HG03060 (cell line): ENCODE data around the gene ADCY1.

ENCODE experiments used
- ATAC-seq: cut with Tn5 transposase; IDR thresholded peaks from one replicate; pipeline ENCODE4 v1.9.1; 2021; ENCODE audit warnings: low read depth, moderate number of reproducible peaks; ENCODE audit not compliant: unreplicated experiment

Gene ADCY1

DNA sequence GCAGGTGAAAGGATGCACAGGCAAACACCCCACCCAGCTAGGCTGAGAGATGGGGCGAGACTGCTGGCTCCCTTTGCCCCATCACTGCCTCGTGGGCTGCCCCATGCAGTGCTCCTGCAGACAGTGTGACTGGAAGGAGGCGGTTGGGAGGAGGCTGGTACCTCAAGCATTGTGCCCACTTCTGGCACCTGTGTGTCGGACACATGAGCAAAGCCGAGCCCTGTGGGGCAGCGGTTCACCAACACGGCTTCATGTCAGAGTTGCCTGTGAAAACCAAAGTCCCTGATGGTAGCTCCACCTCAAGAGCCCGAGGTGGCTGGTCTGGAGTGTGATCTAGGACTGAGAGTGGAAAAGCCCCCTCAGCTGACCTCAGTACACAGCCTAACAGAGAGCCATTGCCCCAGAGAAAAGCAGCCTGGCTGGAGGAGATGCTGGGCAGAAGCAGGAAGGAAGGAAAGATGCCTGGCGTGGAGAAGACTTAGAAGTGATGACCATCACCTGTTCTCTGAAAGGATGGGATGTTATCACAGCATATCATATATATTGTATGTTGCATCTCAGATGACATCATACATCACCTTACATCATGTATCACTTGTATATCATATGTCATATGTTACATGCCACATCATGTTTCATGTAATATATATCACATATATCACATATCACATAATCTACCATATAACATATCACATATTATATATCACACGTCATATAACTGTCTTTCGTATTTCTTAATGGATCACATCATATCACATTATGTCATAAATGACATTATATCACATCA lies 75.6 kb downstream of the ADCY1 start:
- no peak for ATAC-seq

DNA sequence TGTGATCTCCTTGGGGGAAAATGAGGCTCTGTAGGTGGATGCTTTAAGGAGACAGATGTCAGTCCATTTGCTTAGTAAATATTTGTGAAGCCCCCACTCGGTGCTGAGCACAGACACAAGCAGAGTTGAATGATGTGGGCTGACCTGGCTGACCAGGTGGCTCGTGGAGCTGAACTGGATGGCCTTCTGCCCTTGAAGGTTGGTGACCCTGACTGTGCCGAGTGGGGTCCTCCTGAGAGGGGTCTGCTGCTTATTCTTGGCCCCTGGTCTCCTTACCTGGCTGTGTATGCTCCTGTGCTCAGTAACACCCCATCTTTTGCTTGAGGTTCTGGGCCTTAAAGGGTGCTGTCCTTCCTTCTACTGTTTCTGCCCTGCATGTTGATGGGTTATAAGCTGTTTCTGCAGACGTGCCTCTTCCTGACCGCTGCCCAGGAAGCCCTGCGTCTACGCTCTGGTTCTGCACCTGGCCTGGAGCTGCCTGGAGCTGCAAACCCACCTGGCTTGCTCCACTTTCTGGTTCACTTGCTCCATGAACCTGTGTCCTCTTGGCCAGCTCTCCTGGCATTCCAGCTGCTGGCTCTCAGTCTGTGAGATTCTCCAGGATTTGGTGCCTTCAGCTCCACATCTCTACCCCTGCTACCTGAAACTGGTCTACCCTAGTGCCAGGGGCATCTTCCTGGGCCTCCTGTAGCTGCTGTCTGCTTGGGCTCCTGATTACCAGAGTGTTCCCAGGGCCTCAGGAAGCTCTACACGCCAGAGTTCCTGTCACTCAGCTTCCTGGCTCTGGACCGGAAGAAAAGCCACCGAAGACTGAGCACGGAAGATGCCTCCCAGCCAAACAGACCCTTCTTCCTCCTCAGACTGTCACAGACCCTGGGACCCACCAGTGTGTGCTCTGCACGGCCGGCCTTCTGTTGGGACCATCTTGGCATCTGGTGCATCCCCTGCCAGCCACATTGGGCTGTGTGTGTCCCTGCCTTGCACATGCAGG lies 76.5 kb downstream of the ADCY1 start:
- no peak for ATAC-seq

DNA sequence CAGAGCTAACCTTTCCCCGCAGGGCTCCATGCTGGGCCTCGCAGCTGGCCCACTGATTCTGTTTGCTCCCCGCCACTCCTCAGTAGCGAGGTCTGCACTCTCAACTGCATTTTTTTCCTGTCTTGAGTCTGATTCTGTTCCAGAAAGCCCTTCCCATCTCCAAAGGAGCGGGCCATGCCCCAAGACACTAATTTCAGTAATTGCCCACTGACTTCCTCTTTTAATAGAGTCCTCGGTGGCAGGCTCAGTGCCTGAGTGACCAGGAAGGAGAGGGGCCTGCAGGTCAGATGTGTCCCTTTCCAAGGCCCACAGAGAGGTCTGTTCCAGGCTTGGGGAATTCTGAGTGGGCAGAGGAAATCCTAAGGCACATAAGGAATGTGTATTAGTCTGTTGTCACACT lies 77.4 kb downstream of the ADCY1 start:
- no peak for ATAC-seq

DNA sequence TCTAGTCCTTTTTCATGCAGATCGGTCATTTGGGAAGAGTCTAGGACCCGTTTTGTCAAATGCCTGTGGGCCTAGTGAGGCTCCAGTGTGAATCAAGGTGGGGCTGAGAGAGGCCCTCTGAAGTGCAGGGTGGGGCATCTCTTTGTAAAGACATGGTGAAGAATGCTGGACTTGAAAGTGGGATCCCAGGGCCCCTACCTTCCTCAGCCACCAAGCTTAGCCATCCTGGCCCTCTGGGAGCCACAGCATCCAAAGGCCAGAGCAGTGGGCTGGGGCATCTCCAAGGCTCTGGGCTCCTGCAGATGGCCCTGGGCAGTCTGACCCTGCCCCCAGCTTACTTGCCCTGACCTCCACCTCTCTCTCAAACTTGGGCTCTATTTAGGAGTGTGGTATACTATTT lies 78.5 kb downstream of the ADCY1 start:
- ATAC-seq: no peak

DNA sequence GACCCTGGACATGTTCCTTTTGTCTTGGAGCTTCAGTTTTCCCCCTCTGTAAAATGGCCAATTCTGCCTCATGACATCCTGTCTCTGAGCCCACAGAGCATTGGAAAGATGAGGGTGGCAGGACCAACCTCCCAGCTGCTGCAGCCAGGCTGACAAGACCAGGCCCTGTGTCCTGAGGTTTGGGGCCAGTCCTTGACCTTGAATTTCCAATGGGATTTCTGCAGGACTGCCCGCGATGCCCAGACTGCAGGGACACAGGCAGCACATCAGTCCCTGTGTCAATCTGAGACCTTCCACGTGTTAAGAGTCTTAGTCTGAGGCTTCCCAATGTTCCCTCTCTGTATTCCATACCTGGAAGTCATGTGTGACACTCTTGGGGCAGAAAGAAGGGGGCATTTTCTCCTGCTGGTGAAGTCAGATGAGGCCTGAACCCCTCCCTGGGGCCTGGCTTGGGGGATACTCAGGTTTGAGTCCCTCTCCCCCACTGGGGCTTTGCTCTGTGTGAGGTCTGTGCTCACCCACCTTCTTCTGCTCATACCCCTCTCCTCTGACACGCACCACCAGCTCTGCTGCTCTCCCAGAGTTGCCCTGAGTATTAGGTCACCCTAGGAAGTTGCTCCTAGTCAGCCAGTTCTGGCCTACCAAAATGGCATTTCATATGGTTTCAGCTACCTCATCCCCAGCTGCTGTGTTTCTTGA lies 79.2 kb downstream of the ADCY1 start:
- ATAC-seq: no peak

DNA sequence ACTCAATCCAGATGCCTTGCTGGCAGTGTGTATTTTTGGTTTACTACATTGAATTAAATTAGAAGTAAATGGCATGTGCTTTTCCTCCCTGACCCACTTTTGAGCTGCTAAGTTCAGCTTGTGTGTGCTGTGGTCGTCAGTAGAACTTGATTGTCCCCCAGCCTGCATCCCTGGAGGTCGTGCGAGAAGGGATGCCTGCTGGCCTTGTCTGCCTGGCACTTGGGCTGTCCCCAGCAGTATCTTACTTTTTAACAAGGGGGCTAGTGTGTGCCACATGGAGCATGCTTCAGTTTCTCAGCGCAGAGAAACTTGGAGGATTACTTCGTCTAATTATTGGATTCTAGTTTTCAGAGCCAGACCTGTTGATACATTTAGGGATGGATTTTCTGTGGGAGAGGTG lies 80.2 kb downstream of the ADCY1 start:
- no peak for ATAC-seq

DNA sequence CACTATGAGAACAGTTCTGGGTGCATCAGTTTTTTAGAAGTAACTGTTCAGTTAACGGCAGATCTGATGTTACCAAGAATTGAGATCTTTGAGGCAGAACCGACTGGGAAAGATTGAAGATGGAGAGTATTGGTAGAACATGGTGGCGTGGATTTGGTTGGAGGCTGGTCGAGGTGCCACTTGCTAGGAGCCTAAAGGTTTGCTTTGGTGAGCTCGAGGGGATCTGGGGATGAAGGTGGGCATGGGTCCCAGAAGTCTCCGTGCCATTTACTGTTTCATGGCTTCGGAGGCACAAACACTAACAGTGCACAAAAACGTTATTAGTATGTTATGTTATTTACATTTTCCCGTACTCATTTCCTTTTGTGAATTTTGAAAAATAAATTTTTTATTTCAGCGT lies 81.4 kb downstream of the ADCY1 start:
- no peak for ATAC-seq

DNA sequence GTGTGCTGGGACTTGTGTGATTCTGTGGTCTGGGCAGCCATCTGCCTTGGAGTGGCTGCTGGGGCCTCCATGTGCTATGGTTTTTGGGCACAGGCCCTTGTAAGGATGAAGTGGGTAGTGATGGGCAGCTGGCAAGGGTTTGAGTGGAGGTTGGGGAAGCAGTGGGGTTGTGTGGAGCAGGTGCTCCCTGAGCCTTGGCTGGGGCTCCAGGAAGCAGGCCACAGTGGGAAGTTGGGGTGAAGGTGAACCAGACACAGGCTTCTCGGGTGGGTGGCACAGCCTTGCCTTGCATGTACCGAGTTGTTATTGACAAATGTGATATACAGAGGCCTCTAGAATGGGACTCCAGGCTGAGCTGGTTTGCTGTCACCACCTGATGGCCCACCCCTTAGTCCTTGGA lies 82.3 kb downstream of the ADCY1 start:
- ATAC-seq: no peak

DNA sequence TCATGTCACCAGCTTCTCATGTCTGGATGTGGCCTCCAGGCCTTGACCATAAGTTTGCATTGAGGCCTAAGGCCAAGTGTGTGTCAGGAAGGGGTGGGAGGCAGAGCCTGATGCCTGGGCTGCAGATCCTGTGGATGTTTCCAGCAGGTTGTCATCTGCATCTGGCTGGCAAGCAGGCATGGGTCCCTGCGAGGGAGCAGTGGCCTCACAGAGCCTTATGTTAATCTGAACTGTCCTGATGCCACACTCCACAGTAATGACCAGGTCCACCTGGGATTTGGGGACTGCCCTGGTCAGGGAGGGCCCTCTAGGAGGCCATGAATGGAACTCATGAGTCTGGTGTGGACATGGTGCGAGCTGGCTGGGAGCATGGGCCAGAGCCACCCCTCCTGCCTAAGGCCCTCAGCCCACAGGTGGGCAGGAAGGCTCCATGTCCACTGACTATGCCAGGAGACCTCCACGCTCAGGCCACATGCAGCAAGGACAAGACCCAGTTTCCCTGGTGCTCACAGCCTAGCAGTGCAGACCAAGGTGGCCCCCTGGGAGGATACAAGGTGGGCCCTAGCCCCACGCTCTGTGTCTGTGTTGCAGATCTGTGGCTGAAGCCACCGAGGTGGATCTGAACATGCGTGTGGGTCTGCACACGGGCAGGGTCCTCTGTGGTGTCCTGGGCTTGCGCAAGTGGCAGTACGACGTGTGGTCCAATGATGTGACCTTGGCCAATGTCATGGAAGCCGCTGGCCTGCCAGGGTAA lies 83.1 kb downstream of the ADCY1 start:
- ATAC-seq: no peak

DNA sequence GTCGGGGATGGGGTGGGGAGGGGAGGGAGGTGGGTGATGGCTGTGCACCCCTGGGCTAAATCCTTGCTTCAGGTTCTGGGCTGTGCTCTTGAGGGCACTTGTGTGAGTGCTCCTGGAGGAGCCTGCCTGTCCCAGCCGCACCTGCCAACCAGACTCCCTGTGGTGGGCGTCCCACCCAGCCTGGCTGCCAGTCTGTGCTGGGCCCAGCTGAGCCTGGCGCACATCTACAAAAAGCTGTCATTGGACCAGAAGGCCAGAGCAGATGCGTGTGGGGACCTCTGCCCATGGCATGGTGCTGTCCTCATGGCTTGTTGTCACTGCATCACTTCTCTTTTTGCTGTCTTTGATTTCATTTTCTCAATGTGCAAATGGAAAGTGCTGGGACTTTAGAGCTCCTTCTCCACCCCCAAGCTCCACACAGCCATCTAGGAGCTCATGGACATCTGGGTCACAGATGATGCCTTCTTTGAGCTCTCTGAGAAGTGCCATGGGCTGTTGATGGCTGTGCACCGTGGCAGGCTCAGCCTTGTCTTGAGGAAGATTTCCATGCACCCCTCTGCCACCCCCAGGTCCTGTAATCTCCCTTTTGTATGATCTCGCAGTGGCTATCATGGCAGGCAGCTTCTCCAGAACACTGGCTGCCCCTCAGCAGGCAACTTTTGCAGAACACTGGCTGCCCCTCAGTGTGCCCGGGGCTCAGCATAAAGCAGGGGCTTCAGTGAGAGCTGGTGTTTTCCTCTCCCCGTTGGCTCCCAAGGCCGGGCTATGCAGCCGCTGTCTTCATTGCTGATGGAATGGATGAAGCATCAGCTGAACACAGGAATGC lies 83.9 kb downstream of the ADCY1 start:
- no peak for ATAC-seq

DNA sequence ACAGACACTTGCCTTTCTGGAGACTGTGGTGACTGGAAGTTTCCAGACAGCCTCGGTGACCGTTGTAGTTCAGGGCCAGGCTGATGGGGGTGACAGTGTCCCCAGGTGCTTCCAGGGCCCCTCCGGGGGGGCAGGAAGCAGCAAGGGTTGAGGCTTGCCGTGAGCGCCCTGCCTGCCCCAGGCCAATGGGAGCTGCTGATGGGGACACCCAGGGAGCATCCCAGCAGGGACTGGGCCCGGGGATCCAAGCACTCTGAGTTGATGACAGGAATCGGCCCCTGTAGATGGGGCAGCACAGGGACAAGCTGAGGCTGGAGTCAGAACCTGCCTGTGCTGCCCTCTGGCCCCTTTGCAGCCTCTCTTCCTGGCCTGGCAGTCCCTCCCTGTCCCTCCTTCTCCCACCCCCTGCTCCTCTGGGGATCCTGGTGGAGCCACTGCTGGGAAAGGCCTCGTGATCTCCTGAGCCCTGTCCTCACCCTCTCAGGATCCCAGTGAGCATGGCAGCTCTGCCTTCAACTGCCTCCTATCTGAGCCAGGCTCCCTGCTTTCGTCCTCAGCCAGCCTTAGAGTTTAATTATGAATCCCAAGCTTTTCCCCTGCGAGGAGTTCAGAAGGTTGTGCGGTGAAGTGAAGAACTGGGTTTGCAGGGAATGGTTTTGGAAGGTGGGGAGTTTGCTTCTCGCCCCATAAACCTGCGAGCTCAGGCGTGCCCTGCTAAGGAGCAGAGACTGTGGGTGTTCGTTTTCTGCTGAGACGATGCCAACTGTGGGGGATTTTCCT lies 84.7 kb downstream of the ADCY1 start:
- no peak for ATAC-seq

DNA sequence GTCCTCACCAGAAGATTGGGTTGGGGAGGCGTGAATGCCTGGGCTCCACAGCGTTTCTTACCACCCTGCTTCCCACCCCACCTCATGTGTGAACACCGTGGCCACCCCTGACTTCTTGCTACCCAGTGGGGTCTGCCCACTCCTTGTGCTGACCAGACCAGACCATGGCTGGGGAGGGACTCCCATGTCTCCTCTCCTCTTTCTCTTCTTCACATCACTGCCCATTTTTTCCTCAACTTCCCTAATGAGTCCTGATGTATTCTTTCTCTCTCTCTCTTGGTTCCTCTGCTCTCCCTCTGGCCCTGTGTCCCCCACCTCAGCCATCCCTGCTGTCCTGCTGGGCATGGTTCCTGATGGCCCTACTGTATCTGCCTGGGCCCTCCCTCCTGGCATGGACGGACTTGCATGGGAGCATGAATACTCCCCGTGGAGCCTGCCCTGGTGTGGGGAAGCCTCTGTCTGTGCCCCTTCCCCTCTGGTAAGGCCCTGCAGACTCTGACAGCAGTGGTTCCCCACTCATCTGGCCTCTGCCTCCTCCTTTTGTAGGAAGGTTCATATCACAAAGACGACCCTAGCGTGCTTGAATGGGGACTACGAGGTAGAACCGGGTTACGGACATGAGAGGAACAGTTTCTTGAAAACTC lies 85.5 kb downstream of the ADCY1 start:
- ATAC-seq: no peak

DNA sequence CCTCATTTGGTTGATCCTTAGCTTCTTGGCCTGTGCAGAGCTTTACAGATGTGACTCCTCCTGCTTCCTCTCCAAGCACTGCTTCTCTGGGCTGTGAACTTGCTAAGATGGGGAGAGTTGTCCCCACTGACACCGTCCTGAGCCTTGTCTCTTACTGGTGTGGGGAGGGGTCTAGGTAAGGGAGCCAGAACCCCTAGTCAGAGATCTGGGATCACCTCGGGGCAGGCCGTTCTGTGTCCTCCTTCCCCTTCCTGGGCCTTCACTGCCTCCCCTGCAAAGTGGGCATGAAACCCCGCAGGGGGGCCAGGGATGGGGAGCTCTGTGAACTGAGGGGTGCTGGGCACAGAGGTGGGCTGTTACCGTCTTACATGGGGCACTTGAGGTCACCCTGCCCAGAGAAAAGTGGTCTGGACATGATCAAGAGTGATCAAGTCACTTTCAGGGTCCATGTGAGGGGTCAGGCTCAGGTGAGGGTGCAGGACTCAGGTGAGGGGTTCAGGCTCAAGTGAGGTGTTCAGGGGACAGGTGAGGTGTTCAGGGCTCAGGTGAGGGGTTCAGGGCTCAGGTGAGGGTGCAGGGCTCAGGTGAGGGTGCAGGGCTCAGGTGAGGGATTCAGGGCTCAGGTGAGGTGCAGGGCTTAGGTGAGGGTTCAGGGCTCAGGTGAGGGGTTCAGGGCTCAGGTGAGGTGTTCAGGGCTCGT lies 86.2 kb downstream of the ADCY1 start:
- ATAC-seq: no peak

DNA sequence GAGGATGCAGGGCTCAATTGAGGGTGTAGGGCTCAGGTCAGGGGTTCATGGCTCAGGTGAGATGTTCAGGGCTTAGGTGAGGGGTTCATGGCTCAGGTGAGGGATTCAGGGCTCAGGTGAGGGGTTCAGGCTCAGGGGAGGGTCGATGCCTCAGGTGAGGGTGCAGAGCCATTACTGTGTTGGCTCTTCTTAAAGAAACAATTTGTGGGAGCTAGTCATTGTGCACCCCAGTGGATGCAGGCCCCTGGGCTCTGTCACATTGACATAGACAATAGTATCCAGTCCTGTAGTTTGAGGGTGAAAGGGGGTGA lies 86.7 kb downstream of the ADCY1 start:
- ATAC-seq: no peak

DNA sequence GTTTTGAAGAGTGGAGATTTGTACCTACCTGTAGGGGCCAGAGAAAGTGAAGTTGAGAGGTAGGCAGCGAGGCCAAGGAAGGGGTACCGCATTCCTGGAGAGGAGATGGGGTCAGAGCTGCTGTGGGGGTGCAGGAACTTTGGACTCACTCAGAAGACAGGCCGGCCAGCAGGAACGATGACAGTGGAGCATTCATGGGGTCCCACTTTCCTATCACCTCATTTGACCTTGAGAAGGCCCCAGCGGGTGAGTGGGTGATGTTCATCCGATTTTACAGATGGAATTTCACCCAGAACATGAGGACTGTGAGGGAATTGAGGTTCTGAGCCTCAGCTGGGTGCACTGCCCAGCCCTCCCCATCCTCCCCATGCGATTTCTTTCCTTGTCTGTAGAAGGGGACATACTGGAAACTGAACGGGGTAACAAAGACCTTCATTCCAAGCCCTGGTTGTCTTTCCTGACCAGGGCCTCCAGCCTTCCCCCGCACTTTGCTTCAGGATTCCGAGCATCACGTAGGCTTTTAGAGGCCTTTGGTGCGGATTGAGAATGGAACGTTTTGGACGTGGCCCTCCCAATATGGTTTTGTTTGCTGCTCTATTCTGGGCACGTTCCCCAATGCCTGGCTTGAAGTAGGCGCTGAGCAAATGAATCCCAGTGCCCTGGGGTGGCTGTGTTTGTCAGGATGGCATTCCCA lies 87.3 kb downstream of the ADCY1 start:
- ATAC-seq: no peak

DNA sequence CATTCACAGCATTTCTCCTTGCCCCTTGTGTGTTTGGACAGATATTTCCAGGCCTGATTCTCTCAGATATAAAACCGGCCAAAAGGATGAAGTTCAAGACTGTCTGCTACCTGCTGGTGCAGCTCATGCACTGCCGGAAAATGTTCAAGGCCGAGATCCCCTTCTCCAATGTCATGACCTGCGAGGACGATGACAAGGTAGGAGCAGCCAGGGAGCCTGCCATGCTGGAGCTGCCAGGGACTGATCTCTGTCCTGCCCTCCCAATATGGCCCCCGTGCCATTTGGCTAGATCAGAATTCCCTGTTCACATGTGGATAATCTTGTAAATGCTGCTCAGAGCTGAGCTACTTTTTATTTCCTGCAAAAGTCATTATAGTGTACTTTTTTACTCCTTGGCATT lies 87.8 kb downstream of the ADCY1 start:
- no peak for ATAC-seq

DNA sequence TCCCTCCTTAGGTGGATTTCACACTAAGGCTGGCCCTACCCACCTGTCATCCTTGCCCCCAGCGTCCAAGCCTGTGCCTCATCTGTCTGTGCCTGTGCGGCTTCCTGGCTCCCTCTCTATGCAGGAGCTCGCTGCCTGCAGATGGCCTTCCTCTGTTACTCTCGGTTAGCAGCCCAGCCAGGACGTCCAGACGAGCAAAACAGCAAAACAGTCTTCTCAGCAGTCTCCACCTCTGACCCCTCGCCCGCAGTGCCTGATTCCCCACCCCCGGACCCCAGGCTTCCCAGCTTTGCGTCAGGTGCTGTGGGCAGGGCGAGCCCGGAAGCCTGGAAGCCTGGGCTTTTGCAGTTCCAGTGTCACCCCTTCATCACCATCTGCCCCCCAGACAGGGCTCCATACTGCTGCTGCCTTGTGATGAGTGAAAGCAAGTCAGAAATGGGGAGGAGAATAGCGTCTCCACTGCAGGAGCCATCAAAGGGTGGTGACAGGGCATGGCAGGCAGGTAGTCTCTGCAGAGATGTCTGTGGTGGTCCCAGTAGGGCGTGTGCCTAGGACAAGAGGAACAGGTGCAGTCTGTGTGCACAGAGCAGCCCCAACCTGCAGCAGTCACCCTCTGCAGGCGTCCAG lies 88.5 kb downstream of the ADCY1 start:
- ATAC-seq: no peak
